Upper lobe of left lung (tissue), 4 donors: ENCODE results near the gene MED13L.

Source experiments
- POLR2A ChIP-seq, 4 donors: fragments of 450-650 bp; IDR thresholded peaks; one replicate each; pipeline ENCODE4 v1.5.1; 2016 to 2017; ENCODE audit warnings: antibody characterized with exemption in 4 of 4, mild to moderate bottlenecking in 2 of 4
- POLR2AphosphoS5 ChIP-seq, 2 donors: sonication (generic); formaldehyde crosslinking; IDR thresholded peaks; one replicate each; pipeline ENCODE4 v1.5.1; 2017; ENCODE audit warnings: antibody characterized with exemption in 2 of 2
- TF ChIP-seq, protein P1 (sequence below), 6 experiments: fragments of 450-650 bp in 4 of 6; fragments of 200-600 bp in 2 of 6; sonication (generic) in 2 of 6; IDR thresholded peaks; one replicate each; pipeline ENCODE4 v1.5.1; 2016 to 2019; ENCODE audit warnings: antibody characterized with exemption in 6 of 6

DNA sequence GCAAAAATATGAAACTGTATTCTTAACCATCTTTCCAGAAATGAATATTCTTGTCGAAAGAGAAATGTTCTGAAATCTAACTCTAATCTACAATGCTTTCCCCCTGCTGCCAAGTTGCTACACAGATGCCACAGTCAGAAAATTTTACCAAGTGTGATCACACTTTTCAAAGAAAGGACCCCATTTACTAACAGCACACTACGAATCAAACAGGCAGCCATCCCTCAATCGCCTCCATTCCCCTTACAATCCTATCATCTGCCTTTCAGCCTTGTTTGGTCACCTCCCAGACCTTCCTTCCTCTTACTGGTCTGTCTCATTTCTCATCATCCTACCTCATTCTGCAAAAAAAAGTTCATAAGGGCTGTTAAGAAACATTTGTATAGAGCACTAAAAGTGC lies 190.1 kb downstream of the MED13L start:
- TF ChIP-seq, protein P1, sequence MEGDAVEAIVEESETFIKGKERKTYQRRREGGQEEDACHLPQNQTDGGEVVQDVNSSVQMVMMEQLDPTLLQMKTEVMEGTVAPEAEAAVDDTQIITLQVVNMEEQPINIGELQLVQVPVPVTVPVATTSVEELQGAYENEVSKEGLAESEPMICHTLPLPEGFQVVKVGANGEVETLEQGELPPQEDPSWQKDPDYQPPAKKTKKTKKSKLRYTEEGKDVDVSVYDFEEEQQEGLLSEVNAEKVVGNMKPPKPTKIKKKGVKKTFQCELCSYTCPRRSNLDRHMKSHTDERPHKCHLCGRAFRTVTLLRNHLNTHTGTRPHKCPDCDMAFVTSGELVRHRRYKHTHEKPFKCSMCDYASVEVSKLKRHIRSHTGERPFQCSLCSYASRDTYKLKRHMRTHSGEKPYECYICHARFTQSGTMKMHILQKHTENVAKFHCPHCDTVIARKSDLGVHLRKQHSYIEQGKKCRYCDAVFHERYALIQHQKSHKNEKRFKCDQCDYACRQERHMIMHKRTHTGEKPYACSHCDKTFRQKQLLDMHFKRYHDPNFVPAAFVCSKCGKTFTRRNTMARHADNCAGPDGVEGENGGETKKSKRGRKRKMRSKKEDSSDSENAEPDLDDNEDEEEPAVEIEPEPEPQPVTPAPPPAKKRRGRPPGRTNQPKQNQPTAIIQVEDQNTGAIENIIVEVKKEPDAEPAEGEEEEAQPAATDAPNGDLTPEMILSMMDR (IDR thresholded peaks at IDR 0.05): no peak
- no peak for TF ChIP-seq POLR2A (IDR thresholded peaks at IDR 0.05)
- TF ChIP-seq POLR2AphosphoS5 (IDR thresholded peaks at IDR 0.05): no peak
